GM12873 (cell line): Measurements from ENCODE around the gene KATNIP.

ENCODE experiments used
- TF ChIP-seq, protein P1 (sequence below): IDR thresholded peaks from 2 replicates; pipeline ENCODE4 v1.5.1; 2012; ENCODE audit warnings: low read depth, mild to moderate bottlenecking, moderate library complexity, low read length, control low read depth; ENCODE audit not compliant: insufficient read depth; ENCODE audit errors: missing control alignments

KATNIP gene

DNA sequence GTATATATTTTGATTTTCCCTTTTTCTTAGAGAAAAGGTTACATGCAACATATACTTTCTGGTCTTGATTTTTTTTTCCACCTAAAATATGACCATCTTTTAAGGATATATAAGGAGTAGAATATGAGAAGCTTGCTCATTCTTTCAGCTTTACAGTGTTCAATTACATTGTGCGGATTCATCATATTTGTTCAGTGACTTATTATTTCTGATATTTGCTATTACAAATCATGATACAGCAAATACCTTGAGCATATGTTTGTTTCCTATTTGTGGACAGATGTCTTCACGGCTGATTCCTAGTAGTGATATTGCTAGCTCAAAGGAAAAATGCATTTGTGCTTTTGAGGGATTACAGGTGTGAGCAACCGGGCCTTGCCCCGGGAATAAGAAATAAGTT, 18.1 kb downstream of the KATNIP start:
- TF ChIP-seq, protein P1, sequence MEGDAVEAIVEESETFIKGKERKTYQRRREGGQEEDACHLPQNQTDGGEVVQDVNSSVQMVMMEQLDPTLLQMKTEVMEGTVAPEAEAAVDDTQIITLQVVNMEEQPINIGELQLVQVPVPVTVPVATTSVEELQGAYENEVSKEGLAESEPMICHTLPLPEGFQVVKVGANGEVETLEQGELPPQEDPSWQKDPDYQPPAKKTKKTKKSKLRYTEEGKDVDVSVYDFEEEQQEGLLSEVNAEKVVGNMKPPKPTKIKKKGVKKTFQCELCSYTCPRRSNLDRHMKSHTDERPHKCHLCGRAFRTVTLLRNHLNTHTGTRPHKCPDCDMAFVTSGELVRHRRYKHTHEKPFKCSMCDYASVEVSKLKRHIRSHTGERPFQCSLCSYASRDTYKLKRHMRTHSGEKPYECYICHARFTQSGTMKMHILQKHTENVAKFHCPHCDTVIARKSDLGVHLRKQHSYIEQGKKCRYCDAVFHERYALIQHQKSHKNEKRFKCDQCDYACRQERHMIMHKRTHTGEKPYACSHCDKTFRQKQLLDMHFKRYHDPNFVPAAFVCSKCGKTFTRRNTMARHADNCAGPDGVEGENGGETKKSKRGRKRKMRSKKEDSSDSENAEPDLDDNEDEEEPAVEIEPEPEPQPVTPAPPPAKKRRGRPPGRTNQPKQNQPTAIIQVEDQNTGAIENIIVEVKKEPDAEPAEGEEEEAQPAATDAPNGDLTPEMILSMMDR, result no peak

DNA sequence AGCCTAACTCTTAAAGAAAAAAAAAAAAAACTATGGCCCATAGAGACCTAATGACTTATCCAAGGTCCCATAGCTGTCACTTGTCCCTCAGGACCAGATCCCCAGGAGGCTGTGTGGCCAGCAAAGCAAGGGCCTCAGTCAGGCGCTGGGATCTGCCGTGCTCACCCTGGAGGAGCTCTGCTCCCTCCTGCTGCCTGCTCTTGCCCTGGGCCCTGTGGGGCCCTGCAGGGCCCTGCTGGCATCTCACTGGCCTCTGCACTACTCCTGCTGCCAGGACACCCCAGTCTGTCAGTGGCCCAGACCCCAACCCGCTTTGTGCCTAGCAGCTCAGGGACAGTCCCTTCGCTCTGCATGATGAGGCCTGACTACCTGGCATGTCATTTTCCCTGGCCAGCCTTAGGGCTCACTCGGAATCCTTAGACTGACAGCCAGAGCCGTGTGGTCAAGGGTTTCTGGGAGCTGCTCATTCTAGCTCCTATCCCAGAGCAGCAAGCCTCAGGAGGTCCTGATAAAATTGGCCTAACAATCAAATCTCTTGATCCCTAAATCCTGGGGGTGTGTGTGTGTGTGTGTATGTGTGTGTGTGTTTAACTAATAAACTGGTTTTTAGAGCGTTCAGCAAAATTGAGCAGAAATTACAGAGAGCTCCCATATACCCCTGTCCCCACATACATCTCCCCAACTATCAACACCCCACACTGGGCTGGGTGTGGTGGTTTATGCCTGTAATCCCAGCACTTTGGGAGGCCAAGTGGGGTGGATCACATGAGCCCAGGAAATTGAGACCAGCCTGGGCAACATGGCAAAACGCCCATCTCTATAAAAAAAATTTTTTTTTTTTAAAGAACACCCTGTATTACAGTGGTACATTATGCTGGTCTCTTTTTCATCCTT, 21.7 kb downstream of the KATNIP start:
- TF ChIP-seq, protein P1, result no peak

DNA sequence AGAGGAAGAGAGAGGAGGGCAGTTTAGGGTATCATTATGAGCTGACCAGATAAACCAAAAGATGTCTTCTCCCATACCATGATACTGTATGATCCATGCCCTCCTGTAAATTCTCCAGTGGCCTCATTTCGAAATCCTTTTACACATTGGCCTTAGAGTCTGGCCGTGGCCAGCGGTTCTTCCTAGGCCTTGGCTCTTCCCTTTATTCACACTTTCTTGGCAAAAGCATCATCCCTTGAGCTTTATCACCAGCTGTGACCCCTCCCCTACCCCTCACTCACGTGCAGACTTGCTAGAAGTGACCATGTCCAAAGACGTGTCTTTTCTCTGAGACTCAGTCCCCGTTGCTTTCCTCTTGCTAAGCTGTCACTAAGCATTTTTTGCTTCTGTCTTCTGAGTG, 22.8 kb downstream of the KATNIP start:
- TF ChIP-seq, protein P1, result no peak

DNA sequence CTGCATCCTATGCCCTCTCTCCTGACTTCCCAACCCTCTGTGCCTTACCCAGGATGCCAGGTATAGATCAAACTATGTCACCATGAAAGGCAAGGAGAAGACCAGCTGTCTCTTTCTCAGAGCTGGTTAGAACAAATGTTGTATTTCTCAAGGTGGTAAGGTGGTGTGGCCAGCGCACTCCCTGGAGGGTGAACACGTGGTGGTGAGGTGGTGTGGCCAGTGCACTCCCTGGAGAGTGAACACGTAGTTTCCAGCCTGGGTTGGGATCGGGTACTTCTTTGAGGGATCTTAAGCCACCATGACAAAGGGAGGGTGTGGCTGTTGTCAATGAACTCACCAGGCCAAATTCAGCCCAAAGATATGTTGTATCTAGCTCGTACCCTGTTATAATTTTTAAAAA, 26.8 kb downstream of the KATNIP start:
- TF ChIP-seq, protein P1, result no peak

DNA sequence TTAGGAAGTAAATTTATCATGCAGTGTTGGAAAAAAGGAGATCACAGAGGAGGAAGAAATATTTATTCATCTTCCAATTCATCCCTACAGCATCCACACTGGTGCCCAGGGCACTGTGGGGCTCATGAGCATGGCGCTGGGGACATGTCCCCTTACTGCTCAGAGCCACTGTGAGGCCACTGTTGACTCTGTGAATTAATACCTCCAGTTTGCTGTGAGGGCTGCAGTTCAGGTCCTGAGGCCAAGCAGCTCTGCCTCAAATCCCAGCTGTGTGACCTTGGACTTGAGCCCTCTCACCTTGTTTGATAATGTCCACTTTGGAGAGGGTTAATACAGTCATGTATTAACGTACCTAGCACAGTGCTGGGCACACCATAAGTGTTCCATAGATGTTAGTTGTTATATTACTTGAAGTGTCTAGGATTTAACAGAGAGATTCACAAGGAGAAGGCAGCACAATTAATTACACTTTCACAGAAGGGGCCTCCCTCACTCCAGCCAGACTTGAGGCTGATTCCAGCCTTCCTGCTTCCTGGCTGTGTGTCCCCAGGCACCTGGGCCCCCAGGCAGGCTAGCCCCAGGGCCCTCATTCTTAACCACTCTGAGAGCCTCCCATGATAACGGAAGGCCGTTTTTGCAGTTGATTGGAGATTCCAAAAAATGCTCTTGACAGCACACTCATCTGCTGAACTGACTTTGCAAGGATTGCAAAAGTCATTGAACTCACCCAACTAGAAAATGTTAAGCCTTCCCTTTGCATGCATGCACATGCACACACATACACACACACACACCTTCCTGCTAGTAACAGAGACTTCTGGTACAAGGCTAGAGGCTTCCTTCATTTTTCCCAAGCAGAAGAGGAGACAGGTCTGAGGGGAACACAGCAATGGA, 29.4 kb downstream of the KATNIP start:
- TF ChIP-seq, protein P1, result no peak

DNA sequence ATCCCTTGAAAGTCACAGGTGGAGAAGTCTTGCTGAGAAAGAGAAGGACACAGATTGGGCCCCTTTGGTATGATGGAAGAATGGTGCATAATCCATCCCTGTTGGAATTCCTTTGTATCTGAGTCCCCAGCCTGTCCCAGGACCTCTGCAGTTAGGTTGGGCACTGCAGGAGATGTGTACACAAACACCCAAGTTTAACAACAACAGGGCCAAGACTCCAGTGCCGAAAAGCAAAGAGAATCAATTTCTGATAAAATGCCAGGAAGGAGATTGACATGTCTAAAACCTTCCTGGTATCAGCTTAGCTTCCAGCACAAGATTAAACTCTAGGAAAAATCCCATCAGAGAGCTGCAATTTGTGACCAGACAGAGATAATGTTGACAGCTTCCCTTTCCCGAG, 32.9 kb downstream of the KATNIP start:
- TF ChIP-seq, protein P1, result no peak

DNA sequence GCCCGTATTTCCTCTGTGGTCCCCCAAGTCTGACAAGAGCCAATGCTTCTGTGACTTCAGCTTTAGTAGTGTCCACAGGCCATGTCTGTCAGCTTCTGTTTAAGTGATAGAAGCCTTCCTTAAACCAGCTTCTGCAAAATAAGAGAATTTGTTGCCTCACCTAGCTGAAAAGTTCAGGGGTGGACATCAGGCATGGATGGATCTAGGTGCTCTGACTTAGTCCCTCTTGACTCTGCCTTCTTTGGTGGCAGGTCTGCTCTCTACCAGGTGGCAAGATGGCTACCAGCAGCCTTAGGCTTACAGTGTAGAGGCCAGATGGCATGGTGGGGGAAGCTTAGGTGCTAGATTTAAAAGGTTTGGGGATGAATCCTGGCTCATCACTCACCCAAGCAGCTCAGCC, 33.7 kb downstream of the KATNIP start:
- TF ChIP-seq, protein P1, result no peak
